GM12875 (cell line): ENCODE results near the gene CACHD1.

ENCODE experiments used
- H3K4me3 ChIP-seq: one replicate; pipeline ENCODE4 v1.5.1; 2011; ENCODE audit warnings: low read depth, low read length, control low read depth
- CTCF ChIP-seq: IDR thresholded peaks from 2 replicates; pipeline ENCODE4 v1.5.1; 2011; ENCODE audit warnings: low read depth, mild to moderate bottlenecking, control low read depth, inconsistent platforms, low read length, moderate library complexity, borderline replicate concordance; ENCODE audit not compliant: insufficient read depth

The CACHD1 gene

DNA sequence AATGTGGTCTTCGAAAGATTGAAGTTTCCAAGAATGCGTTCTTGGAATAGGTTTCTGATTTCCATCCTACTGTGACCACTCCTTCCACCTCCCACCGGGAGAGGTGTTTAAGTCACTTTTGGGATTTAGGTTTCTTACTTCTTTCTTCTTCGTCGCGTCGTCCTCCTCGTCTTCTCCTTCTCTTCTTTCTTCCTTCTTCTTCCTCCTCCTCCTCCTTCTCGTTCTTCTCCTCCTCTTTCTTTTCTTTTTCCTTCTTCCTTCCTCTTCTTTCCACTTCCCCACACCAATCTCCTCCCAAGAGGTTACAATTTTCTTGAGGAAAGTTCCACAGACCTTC is 2.1 kb downstream of the CACHD1 start:
- H3K4me3 ChIP-seq = no peak overlapping the region
- TF ChIP-seq CTCF = no peak

DNA sequence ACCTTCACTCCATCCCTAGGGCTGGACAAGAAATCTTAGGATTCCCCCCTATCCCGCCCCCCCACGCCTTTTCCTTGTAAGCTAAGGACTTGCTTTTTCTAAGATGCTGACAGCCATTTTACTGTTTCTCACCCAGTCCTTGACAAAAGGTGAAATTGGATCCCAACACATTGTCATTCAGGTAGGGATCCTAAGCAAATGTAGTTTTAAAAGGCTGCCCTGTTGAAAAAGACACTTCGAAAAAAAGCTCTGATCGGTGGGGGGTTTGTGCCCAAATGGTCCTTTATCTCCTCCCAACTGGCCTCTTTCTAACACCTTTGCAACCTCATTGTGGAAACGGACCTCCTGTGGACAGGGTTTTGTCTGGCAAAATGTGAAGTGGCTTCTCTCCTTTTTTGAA is 2.9 kb downstream of the CACHD1 start:
- no peak for TF ChIP-seq CTCF
- H3K4me3 ChIP-seq = no peak overlapping the region

DNA sequence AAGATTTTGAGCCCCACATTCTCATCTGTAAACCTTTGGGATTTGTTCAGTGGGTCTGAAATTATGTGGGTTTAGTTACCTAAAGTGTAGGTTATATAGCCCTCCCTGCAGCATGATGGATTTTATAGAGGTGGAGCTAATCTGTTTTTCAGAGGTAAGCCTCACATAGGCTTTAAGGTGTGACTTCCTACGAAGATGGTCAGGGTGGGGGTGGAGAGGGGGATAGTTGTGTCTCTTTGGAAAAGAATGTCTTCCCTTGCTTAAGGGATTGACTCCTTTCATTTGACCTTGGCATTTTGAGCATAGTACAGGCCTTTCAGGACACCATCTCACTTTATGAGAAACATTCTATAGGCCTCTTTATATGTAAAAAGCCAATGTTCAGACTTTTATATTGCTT is 3.4 kb downstream of the CACHD1 start:
- no peak overlapping the region for H3K4me3 ChIP-seq
- TF ChIP-seq CTCF = no peak

DNA sequence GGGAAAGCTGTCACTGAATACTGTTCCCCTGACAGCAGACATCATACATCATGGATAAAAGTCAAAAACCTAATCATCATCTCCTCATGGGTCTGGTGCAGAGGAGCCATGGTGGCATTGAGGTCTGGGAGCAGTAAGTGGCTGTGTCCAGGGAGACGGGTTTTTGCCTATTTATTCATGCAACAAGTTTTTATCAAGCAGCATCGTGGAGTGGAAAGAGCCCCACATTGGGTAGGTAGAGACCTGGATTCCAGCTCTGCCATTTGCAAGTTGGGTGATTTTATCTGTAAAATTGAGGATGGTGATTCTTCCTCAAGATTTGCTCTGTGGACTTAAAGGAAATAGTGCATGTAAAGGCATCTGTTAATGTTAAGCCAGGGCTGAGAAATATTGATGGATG is 4.2 kb downstream of the CACHD1 start:
- H3K4me3 ChIP-seq = no peak overlapping the region
- no peak for TF ChIP-seq CTCF

DNA sequence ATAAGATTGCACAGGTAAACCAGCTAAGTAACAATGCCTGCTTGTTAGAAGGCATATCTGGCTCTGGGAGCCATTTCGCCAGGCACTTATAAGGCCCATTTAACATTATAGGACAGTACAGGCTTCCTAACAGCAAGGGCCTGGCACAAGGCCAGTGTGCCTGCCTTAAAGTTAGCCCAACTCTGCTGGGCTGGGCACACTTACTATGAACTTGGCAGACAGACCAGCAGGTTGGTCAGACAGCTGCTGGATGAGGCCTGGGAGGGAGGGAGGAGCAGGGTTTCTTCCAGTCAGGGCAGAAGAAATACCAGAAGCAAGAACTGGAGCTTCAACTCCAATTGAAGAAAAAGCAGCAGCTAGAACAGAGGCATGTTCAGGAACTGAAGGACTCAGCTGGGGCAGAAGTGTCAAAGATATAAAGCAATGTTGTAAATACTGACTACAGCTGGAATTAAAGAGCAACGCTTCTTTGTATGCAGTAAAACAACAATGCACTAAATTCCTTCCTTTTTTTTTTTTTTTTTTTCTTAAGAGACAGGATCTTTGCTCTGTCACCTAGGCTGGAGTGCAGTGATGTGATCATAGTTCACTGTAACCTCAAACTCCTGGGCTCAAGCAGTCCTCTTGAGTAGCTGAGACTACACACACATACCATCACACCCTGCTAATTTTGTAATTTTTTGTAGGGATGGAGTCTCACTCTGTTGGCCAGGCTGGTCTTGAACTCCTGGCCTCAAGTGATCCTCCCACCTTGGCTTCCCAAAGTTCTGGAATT is 4.9 kb downstream of the CACHD1 start:
- H3K4me3 ChIP-seq = no peak overlapping the region
- TF ChIP-seq CTCF = no peak

GRCh38 chr1:64476251-64476952 is 6.5 kb downstream of the CACHD1 start:
- no peak for TF ChIP-seq CTCF
- H3K4me3 ChIP-seq = no peak overlapping the region
